GM19025 (cell line): ENCODE measurements around the gene SPACA9.
A peak's percentile ranks its signal among the peaks of the same experiment; 100 is the strongest.

Experiments used
- ATAC-seq: cut with Tn5 transposase; IDR thresholded peaks from one replicate; pipeline ENCODE4 v1.9.1; 2021; ENCODE audit warnings: mild to moderate bottlenecking, low read depth, moderate library complexity; ENCODE audit not compliant: unreplicated experiment

Gene SPACA9

GRCh38 chr9:132862533-132862932 lies 16.2 kb upstream of the SPACA9 start:
- no peak for ATAC-seq

- ATAC-seq = no peak
Observed at GRCh38 chr9:132863096-132863495, 15.6 kb upstream of the SPACA9 start.

- ATAC-seq = no peak
Observed at GRCh38 chr9:132864277-132864676, 14.4 kb upstream of the SPACA9 start.

GRCh38 chr9:132864691-132865090 lies 14.0 kb upstream of the SPACA9 start:
- ATAC-seq = no peak

- no peak for ATAC-seq
Observed at GRCh38 chr9:132866898-132867297, 11.8 kb upstream of the SPACA9 start.

GRCh38 chr9:132869266-132869665 lies 9.4 kb upstream of the SPACA9 start:
- ATAC-seq = no peak

- ATAC-seq = no peak
Observed at GRCh38 chr9:132873403-132873802, 5.3 kb upstream of the SPACA9 start.

- no peak for ATAC-seq
Observed at GRCh38 chr9:132875159-132875558, 3.5 kb upstream of the SPACA9 start.

GRCh38 chr9:132876849-132877248 lies 1.8 kb upstream of the SPACA9 start:
- ATAC-seq = no peak

- no peak for ATAC-seq
Observed at GRCh38 chr9:132877458-132877823, 1.3 kb upstream of the SPACA9 start.

GRCh38 chr9:132877824-132878694 lies 639 bp upstream of the SPACA9 start, which contains the start of gene AK8:
AK8 (minus strand) TSS chr9:132878284; CDS start chr9:132878255, 29 bp downstream.
- ATAC-seq = peak; percentile 69

GRCh38 chr9:132879457-132880323 lies 992 bp downstream of the SPACA9 start:
- no peak for ATAC-seq

- no peak for ATAC-seq
Observed at GRCh38 chr9:132880324-132880661, 1.6 kb downstream of the SPACA9 start.

GRCh38 chr9:132881826-132882225 lies 3.1 kb downstream of the SPACA9 start:
- no peak for ATAC-seq

- ATAC-seq = no peak
Observed at GRCh38 chr9:132882616-132883015, 3.9 kb downstream of the SPACA9 start.

GRCh38 chr9:132883349-132884294 lies 4.9 kb downstream of the SPACA9 start:
- no peak for ATAC-seq

- ATAC-seq = no peak
Observed at GRCh38 chr9:132885720-132886333, 7.1 kb downstream of the SPACA9 start.

GRCh38 chr9:132886334-132886725 lies 7.6 kb downstream of the SPACA9 start:
- no peak for ATAC-seq

- ATAC-seq = no peak
Observed at GRCh38 chr9:132887181-132888120, 8.8 kb downstream of the SPACA9 start.
